H9 (cell line): ENCODE measurements around the gene S100A7A. TPM values are rescaled to one million over a fixed set of nuclear protein-coding genes. Genes with fewer than 3 reads are reported as not detected.
"Not testable (repeated sequence)": the region's sequence is repeated elsewhere in the genome, so short reads cannot be mapped to it uniquely, and the experiment has no call there.

ENCODE experiments used
- DNase-seq: peaks from one replicate; pipeline ENCODE4 v3.0.0-alpha.2; 2017
- H2AFZ ChIP-seq: one replicate; pipeline ENCODE4 v1.6.1; 2013; ENCODE audit warnings: mild to moderate bottlenecking, low read length, control low read depth, moderate library complexity
- H2AK5ac ChIP-seq: 2 replicates; pipeline ENCODE4 v1.6.1; 2013; ENCODE audit warnings: low read length, control low read depth, mixed read lengths; ENCODE audit not compliant: insufficient read length
- H2BK120ac ChIP-seq: one replicate; pipeline ENCODE4 v1.6.1; 2013; ENCODE audit warnings: low read depth, mild to moderate bottlenecking, low read length, control low read depth, inconsistent platforms; ENCODE audit not compliant: poor library complexity, severe bottlenecking
- H2BK12ac ChIP-seq: 2 replicates; pipeline ENCODE4 v1.6.1; 2013; ENCODE audit warnings: low read length, control low read depth, mixed read lengths, low read depth; ENCODE audit not compliant: insufficient read length
- H2BK15ac ChIP-seq: 2 replicates; pipeline ENCODE4 v1.6.1; 2013; ENCODE audit warnings: low read depth, low read length, control low read depth
- H2BK20ac ChIP-seq: one replicate; pipeline ENCODE4 v1.6.1; 2013; ENCODE audit warnings: low read depth, mild to moderate bottlenecking, low read length, control low read depth, inconsistent platforms; ENCODE audit not compliant: poor library complexity, severe bottlenecking
- H2BK5ac ChIP-seq: 2 replicates; pipeline ENCODE4 v1.6.1; 2013; ENCODE audit warnings: low read length, control low read depth, mixed read lengths; ENCODE audit not compliant: insufficient read length
- H3K14ac ChIP-seq: 2 replicates; pipeline ENCODE4 v1.6.1; 2013; ENCODE audit warnings: low read length, control low read depth; ENCODE audit not compliant: insufficient read depth
- H3K18ac ChIP-seq: 2 replicates; pipeline ENCODE4 v1.6.1; 2013; ENCODE audit warnings: low read depth, mild to moderate bottlenecking, mixed read lengths, low read length, control low read depth; ENCODE audit not compliant: insufficient read length
- H3K23ac ChIP-seq: 2 replicates; pipeline ENCODE4 v1.6.1; 2013; ENCODE audit warnings: low read length, control low read depth, mixed read lengths, low read depth; ENCODE audit not compliant: insufficient read length
- H3K23me2 ChIP-seq: 2 replicates; pipeline ENCODE4 v1.6.1; 2013; ENCODE audit warnings: low read depth, mild to moderate bottlenecking, mixed read lengths, low read length, control low read depth; ENCODE audit not compliant: insufficient read length, poor library complexity, severe bottlenecking
- H3K27ac ChIP-seq: 2 replicates; pipeline ENCODE4 v1.5.1; 2013; ENCODE audit warnings: low read length, control low read depth, mixed read lengths, low read depth; ENCODE audit not compliant: insufficient read length
- H3K27me3 ChIP-seq: 2 replicates; pipeline ENCODE4 v1.6.1; 2013; ENCODE audit warnings: low read length, control low read depth, inconsistent platforms; ENCODE audit not compliant: insufficient read depth
- H3K4ac ChIP-seq: 2 replicates; pipeline ENCODE4 v1.6.1; 2013; ENCODE audit warnings: low read depth, mild to moderate bottlenecking, control low read depth, inconsistent platforms, low read length, moderate library complexity
- H3K4me1 ChIP-seq: 2 replicates; pipeline ENCODE4 v1.6.1; 2013; ENCODE audit warnings: low read length, control low read depth, inconsistent platforms; ENCODE audit not compliant: insufficient read depth
- H3K4me2 ChIP-seq: 2 replicates; pipeline ENCODE4 v1.6.1; 2013; ENCODE audit warnings: low read length, control low read depth, mixed read lengths; ENCODE audit not compliant: insufficient read length, insufficient read depth
- H3K56ac ChIP-seq: 2 replicates; pipeline ENCODE4 v1.6.1; 2013; ENCODE audit warnings: low read depth, mild to moderate bottlenecking, mixed read lengths, low read length, control low read depth; ENCODE audit not compliant: insufficient read length
- H3K79me1 ChIP-seq: 2 replicates; pipeline ENCODE4 v1.6.1; 2013; ENCODE audit warnings: low read depth, mild to moderate bottlenecking, moderate library complexity, low read length, control low read depth, inconsistent platforms; ENCODE audit not compliant: insufficient read depth, poor library complexity, severe bottlenecking
- H3K79me2 ChIP-seq: 2 replicates; pipeline ENCODE4 v1.6.1; 2013; ENCODE audit warnings: low read length, control low read depth, inconsistent platforms; ENCODE audit not compliant: insufficient read depth
- H3K9ac ChIP-seq: 2 replicates; pipeline ENCODE4 v1.6.1; 2013; ENCODE audit warnings: low read length, control low read depth, mixed read lengths; ENCODE audit not compliant: insufficient read length; ENCODE audit errors: extremely low read depth
- H3K9me3 ChIP-seq: one replicate; pipeline ENCODE4 v1.6.1; 2013; ENCODE audit warnings: low read depth, low read length, inconsistent platforms; ENCODE audit not compliant: control insufficient read depth
- H3T11ph ChIP-seq: one replicate; pipeline ENCODE4 v1.6.1; 2013; ENCODE audit warnings: mild to moderate bottlenecking, low read length, control low read depth, inconsistent platforms
- H4K20me1 ChIP-seq: one replicate; pipeline ENCODE4 v1.6.1; 2013; ENCODE audit not compliant: control insufficient read depth, insufficient read length, insufficient read depth
- H4K5ac ChIP-seq: 2 replicates; pipeline ENCODE4 v1.6.1; 2013; ENCODE audit warnings: low read depth, mild to moderate bottlenecking, mixed read lengths, low read length, control low read depth; ENCODE audit not compliant: insufficient read length
- H4K8ac ChIP-seq: replicated peaks from 2 replicates; pipeline ENCODE4 v1.6.1; 2013; ENCODE audit warnings: low read length, control low read depth, mixed read lengths, low read depth; ENCODE audit not compliant: insufficient read length
- H4K91ac ChIP-seq: 2 replicates; pipeline ENCODE4 v1.6.1; 2013; ENCODE audit warnings: low read depth, mild to moderate bottlenecking, moderate library complexity, mixed read lengths, low read length, control low read depth; ENCODE audit not compliant: insufficient read length
- H3K27ac Mint-ChIP-seq, 3 experiments: 2 replicates in 2 of 3; 3 replicates in 1 of 3; pipeline ENCODE4 v1.8.0; 2020 to 2021; ENCODE audit warnings: mixed read lengths in 3 of 3, mild to moderate bottlenecking in 1 of 3, moderate library complexity in 1 of 3
- H3K27me3 Mint-ChIP-seq: 2 replicates; pipeline ENCODE4 v1.8.0; 2021; ENCODE audit warnings: low read depth, mild to moderate bottlenecking, moderate library complexity, mixed read lengths
- H3K36me3 Mint-ChIP-seq, 3 experiments: 2 replicates in 2 of 3; 3 replicates in 1 of 3; pipeline ENCODE4 v1.8.0; 2020 to 2021; ENCODE audit warnings: low read depth in 3 of 3, mixed read lengths in 3 of 3; ENCODE audit not compliant: insufficient read depth in 1 of 3
- H3K4me1 Mint-ChIP-seq, 2 experiments: 2 replicates each; pipeline ENCODE4 v1.8.0; 2020; ENCODE audit warnings: mixed read lengths in 2 of 2
- H3K4me3 Mint-ChIP-seq, 2 experiments: 2 replicates in 1 of 2; 3 replicates in 1 of 2; pipeline ENCODE4 v1.8.0; 2020 to 2021; ENCODE audit warnings: mild to moderate bottlenecking in 2 of 2, mixed read lengths in 2 of 2, moderate library complexity in 1 of 2
- H3K9me3 Mint-ChIP-seq, 2 experiments: 2 replicates in 1 of 2; 3 replicates in 1 of 2; pipeline ENCODE4 v1.8.0; 2020; ENCODE audit warnings: mild to moderate bottlenecking in 2 of 2, mixed read lengths in 2 of 2, moderate library complexity in 1 of 2
- WGBS: extraction: QIAGEN DNeasy Blood & Tissue Kit; methylation state at CpG from one replicate; pipeline ENCODE4 v1.1.7; 2013; ENCODE audit warnings: missing lambda C conversion rate, low lambda C conversion rate, mixed read lengths; ENCODE audit not compliant: insufficient read length; ENCODE audit errors: extremely low coverage; 5-methylcytosine and 5-hydroxymethylcytosine counted together
- total RNA-seq: library from RNA; stranded (reverse); gene quantifications from 2 replicates; pipeline ENCODE4 v1.2.1, GENCODE V29; 2021
- TF ChIP-seq, protein P1 (sequence below): fragments of 200-600 bp; sonication (generic); conservative IDR thresholded peaks from 3 replicates; pipeline ENCODE4 v1.8.0; 2021; ENCODE audit warnings: antibody characterized with exemption, mild to moderate bottlenecking

The S100A7A gene
- total RNA-seq, 1 experiment from 2014 or later, result not detected

DNA sequence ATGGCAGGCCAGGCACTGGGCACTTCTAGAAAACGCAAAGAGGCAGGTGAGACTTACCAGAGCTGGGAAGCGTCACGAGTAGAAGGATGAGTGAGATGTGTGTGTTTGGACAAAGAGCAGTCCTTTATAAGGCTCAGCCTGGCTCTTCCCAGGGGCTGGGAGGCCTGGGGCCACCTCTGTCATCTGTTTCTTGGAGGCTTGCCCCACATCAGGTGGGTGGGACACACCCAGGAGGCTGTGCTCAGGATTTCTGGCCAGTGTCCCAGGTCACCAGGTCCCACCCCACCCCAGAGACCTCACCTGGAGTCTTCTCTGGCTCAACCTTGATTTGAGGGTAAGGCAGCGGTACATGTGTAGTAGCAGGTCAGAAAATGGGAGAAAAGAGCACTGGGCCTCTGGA lies 44.2 kb downstream of the S100A7A start, which contains the start of gene S100A7:
S100A7 (minus strand) TSS at position 101 of the 400 bp plus-strand sequence. CDS start 1,638 bp downstream, outside the sequence.
- peak within 1 kb of the TSS in 1 of 3 experiments; percentile 79; a peak in 1 of 7 replicates for H3K27ac Mint-ChIP-seq
- WGBS, result no CpG with 5 or more reads among the region's 4 CpGs
- no peaks in the 10 kb centered on the region for H3K23me2 ChIP-seq

DNA sequence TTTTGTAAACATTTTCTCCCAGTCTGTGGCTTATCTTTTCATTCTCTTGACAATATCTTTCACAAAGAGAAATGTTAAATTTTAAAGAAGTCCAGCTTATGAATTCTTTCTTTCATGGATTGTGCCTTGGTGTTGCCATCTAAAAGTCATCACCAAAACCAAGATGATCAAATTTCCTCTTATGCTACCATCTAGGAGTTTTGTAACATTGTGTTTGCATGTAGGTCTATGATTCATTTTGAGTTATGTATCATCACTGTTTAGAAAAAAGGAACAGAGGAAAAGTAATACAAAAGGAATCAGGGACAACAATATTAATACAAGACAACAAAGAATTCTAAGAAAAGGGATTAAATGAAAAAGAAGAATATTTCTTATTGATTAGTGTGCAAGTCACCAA lies 46.4 kb downstream of the S100A7A start:
- not testable (repeated sequence) for H2AK5ac ChIP-seq, DNase-seq, H4K20me1 ChIP-seq, H2BK12ac ChIP-seq, H3K18ac ChIP-seq, H3K27ac ChIP-seq, H4K91ac ChIP-seq, H2BK20ac ChIP-seq, H3K36me3 Mint-ChIP-seq, H3K23me2 ChIP-seq, H3K27me3 ChIP-seq, H2BK5ac ChIP-seq, H3K9me3 Mint-ChIP-seq, H4K8ac ChIP-seq, H3K4me3 Mint-ChIP-seq, H3K23ac ChIP-seq, H4K5ac ChIP-seq, H2AFZ ChIP-seq, H3T11ph ChIP-seq, H3K79me2 ChIP-seq, H3K27ac Mint-ChIP-seq, H3K14ac ChIP-seq, H3K4me2 ChIP-seq, H3K79me1 ChIP-seq, H3K9ac ChIP-seq, H2BK120ac ChIP-seq, H3K4me1 ChIP-seq, H3K4ac ChIP-seq, H2BK15ac ChIP-seq, H3K56ac ChIP-seq, H3K9me3 ChIP-seq
- peaks cover 17% of the 10 kb centered on the region for H3K27me3 Mint-ChIP-seq
- peaks cover 16 to 18% of the 10 kb centered on the region in 2 experiments for H3K4me1 Mint-ChIP-seq

More for the DNA sequence above, 44.2 kb downstream of the S100A7A start, which contains the start of gene S100A7:
- no peak within 1 kb of the TSS for H3K4me2 ChIP-seq
- no peak within 1 kb of the TSS for H3K14ac ChIP-seq
- H4K20me1 ChIP-seq, result no peaks in the 10 kb centered on the region
- H3K9ac ChIP-seq, result no peak within 1 kb of the TSS
- TF ChIP-seq, protein P1, sequence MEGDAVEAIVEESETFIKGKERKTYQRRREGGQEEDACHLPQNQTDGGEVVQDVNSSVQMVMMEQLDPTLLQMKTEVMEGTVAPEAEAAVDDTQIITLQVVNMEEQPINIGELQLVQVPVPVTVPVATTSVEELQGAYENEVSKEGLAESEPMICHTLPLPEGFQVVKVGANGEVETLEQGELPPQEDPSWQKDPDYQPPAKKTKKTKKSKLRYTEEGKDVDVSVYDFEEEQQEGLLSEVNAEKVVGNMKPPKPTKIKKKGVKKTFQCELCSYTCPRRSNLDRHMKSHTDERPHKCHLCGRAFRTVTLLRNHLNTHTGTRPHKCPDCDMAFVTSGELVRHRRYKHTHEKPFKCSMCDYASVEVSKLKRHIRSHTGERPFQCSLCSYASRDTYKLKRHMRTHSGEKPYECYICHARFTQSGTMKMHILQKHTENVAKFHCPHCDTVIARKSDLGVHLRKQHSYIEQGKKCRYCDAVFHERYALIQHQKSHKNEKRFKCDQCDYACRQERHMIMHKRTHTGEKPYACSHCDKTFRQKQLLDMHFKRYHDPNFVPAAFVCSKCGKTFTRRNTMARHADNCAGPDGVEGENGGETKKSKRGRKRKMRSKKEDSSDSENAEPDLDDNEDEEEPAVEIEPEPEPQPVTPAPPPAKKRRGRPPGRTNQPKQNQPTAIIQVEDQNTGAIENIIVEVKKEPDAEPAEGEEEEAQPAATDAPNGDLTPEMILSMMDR, result no peak
- no peak within 1 kb of the TSS for H2BK5ac ChIP-seq
- H2BK20ac ChIP-seq, result no peak within 1 kb of the TSS
- peaks cover 2% of the 10 kb centered on the region in 2 experiments; a peak in 3 of 4 replicates for H3K4me1 Mint-ChIP-seq
- H4K8ac ChIP-seq, result no peak within 1 kb of the TSS
- no peak within 1 kb of the TSS for H3K18ac ChIP-seq
- H2AK5ac ChIP-seq, result no peak within 1 kb of the TSS
- H2BK120ac ChIP-seq, result no peak within 1 kb of the TSS
- H3K4me1 ChIP-seq, result no peaks in the 10 kb centered on the region; the same call in 1 of the 2 replicates
- H3K4me3 Mint-ChIP-seq, result no peak within 1 kb of the TSS
- H3K9me3 ChIP-seq, result no peaks in the 10 kb centered on the region
- H3K79me2 ChIP-seq, result no peaks in the 10 kb centered on the region
- no peaks in the 10 kb centered on the region for H3K27me3 ChIP-seq
- no peak within 1 kb of the TSS for H3K27ac ChIP-seq
- no peak within 1 kb of the TSS for H3K56ac ChIP-seq
- H2BK15ac ChIP-seq, result no peak within 1 kb of the TSS
- no peak within 1 kb of the TSS for H4K5ac ChIP-seq
- H3K27me3 Mint-ChIP-seq, result peaks cover 17% of the 10 kb centered on the region
- no peak within 1 kb of the TSS for H2AFZ ChIP-seq
- H3K36me3 Mint-ChIP-seq, result no peaks in the 10 kb centered on the region
- DNase-seq, result no peak
- no peaks in the 10 kb centered on the region; a peak in 1 of 5 replicates for H3K9me3 Mint-ChIP-seq
- H3K4ac ChIP-seq, result no peak within 1 kb of the TSS
- no peak within 1 kb of the TSS for H3T11ph ChIP-seq
- H4K91ac ChIP-seq, result no peak within 1 kb of the TSS
- no peaks in the 10 kb centered on the region for H3K79me1 ChIP-seq
- no peak within 1 kb of the TSS for H2BK12ac ChIP-seq
- no peak within 1 kb of the TSS for H3K23ac ChIP-seq
